Endothelial cell (in vitro differentiated cells): ENCODE measurements around the gene VSTM2L. TPM values are rescaled to one million over a fixed set of nuclear protein-coding genes. Genes with fewer than 3 reads are reported as not detected.

Source experiments
- DNase-seq: peaks from one replicate; pipeline ENCODE4 v3.0.0; 2021; ENCODE audit warnings: low spot score
- H3K27ac Mint-ChIP-seq: one replicate; pipeline ENCODE4 v1.8.0; 2021; ENCODE audit warnings: mixed read lengths, inconsistent platforms; ENCODE audit not compliant: unreplicated experiment
- H3K27me3 Mint-ChIP-seq: one replicate; pipeline ENCODE4 v1.8.0; 2021; ENCODE audit warnings: mild to moderate bottlenecking, moderate library complexity, mixed read lengths, inconsistent platforms; ENCODE audit not compliant: unreplicated experiment
- H3K36me3 Mint-ChIP-seq: one replicate; pipeline ENCODE4 v1.8.0; 2021; ENCODE audit warnings: mild to moderate bottlenecking, low read depth, mixed read lengths, inconsistent platforms; ENCODE audit not compliant: unreplicated experiment
- H3K4me1 Mint-ChIP-seq: one replicate; pipeline ENCODE4 v1.8.0; 2021; ENCODE audit warnings: mild to moderate bottlenecking, mixed read lengths, inconsistent platforms; ENCODE audit not compliant: unreplicated experiment
- H3K4me3 Mint-ChIP-seq: one replicate; pipeline ENCODE4 v1.8.0; 2021; ENCODE audit warnings: mild to moderate bottlenecking, mixed read lengths, inconsistent platforms; ENCODE audit not compliant: unreplicated experiment
- H3K9me3 Mint-ChIP-seq: one replicate; pipeline ENCODE4 v1.8.0; 2021; ENCODE audit warnings: mixed read lengths, inconsistent platforms; ENCODE audit not compliant: unreplicated experiment
- CTCF ChIP-seq: fragments of 200-600 bp; sonication (generic); IDR thresholded peaks from one replicate; pipeline ENCODE4 v1.5.0; 2021; ENCODE audit warnings: antibody characterized with exemption; ENCODE audit not compliant: unreplicated experiment
- total RNA-seq: library from RNA; stranded (reverse); fragmentation: NEBNext Ultra II Directional; extraction: Animal tissue kit (Norgen Biotek cat#: 25700); gene quantifications from one replicate; pipeline ENCODE4 v1.2.1, GENCODE V29; 2021; ENCODE audit not compliant: unreplicated experiment

Gene VSTM2L
- total RNA-seq, 1 donor from 2014 or later, result 1.6 TPM

GRCh38 chr20:37983286-37983685 is 80.4 kb downstream of the VSTM2L start:
- Mint-ChIP-seq H3K36me3 (peaks cover 8% of the 10 kb centered on the region), H3K27ac (no peak overlapping the region), H3K4me3 (no peak overlapping the region), H3K27me3 (no peaks in the 10 kb centered on the region), H3K4me1 (no peaks in the 10 kb centered on the region), H3K9me3 (no peaks in the 10 kb centered on the region)
- no peak for DNase-seq
- no peak for TF ChIP-seq CTCF

GRCh38 chr20:37984018-37984785 is 81.3 kb downstream of the VSTM2L start:
- no peak for TF ChIP-seq CTCF
- Mint-ChIP-seq H3K4me3 (no peak overlapping the region), H3K9me3 (no peaks in the 10 kb centered on the region), H3K27ac (no peak overlapping the region), H3K36me3 (peaks cover 13% of the 10 kb centered on the region), H3K27me3 (no peaks in the 10 kb centered on the region), H3K4me1 (peaks cover 8% of the 10 kb centered on the region)
- no peak for DNase-seq

- Mint-ChIP-seq H3K9me3 (no peaks in the 10 kb centered on the region), H3K36me3 (peaks cover 13% of the 10 kb centered on the region), H3K4me1 (peaks cover 29% of the 10 kb centered on the region), H3K4me3 (no peak overlapping the region), H3K27me3 (no peaks in the 10 kb centered on the region), H3K27ac (no peak overlapping the region)
- DNase-seq, result no peak
- TF ChIP-seq CTCF, result no peak
These were observed 83.3 kb downstream of the VSTM2L start for GRCh38 chr20:37986044-37986858.

GRCh38 chr20:37986873-37987601 is 84.1 kb downstream of the VSTM2L start:
- H3K36me3 Mint-ChIP-seq, result peaks cover 9% of the 10 kb centered on the region
- H3K27me3 Mint-ChIP-seq, result no peaks in the 10 kb centered on the region
- DNase-seq, result no peak
- no peak for TF ChIP-seq CTCF
- H3K9me3 Mint-ChIP-seq, result no peaks in the 10 kb centered on the region
- no peak overlapping the region for H3K4me3 Mint-ChIP-seq
- H3K4me1 Mint-ChIP-seq, result peaks cover 33% of the 10 kb centered on the region
- no peak overlapping the region for H3K27ac Mint-ChIP-seq
